Activated naive CD4-positive, alpha-beta T cell treated with anti-CD3 and anti-CD28 coated beads, Interleukin-2, amount 10 ng/mL, durations not matched to agents 7 days and 5 days (primary cell): Measurements from ENCODE around the gene TSHZ2.
"Not testable (repeated sequence)": the region's sequence is repeated elsewhere in the genome, so short reads cannot be mapped to it uniquely, and the experiment has no call there.

Experiments
- CTCF ChIA-PET: fragments of 350-600 bp; sonication (Branson Sonifier 250); formaldehyde crosslinking; loops from one replicate; lab custom pipeline; 2021; ENCODE audit warnings: antibody characterized with exemption; lab: Charles Lee
- DNase-seq: peaks from one replicate; pipeline ENCODE4 v3.0.0-alpha.2; 2020
- H3K27ac Mint-ChIP-seq: one replicate; pipeline ENCODE4 v1.8.0; 2021; ENCODE audit warnings: mild to moderate bottlenecking, moderate library complexity, mixed read lengths
- H3K27me3 Mint-ChIP-seq: one replicate; pipeline ENCODE4 v1.8.0; 2021; ENCODE audit warnings: mild to moderate bottlenecking, mixed read lengths
- H3K36me3 Mint-ChIP-seq: one replicate; pipeline ENCODE4 v1.8.0; 2021; ENCODE audit warnings: mixed read lengths
- H3K4me1 Mint-ChIP-seq: one replicate; pipeline ENCODE4 v1.8.0; 2021; ENCODE audit warnings: mixed read lengths
- H3K4me3 Mint-ChIP-seq: one replicate; pipeline ENCODE4 v1.8.0; 2021; ENCODE audit warnings: mild to moderate bottlenecking, moderate library complexity, mixed read lengths
- H3K9me3 Mint-ChIP-seq: one replicate; pipeline ENCODE4 v1.8.0; 2021; ENCODE audit warnings: mixed read lengths

The TSHZ2 gene

GRCh38 chr20:53535878-53536277 is 563.7 kb downstream of the TSHZ2 start:
- Mint-ChIP-seq H3K9me3 (no peaks in the 10 kb centered on the region), H3K27ac (no peak overlapping the region), H3K4me3 (no peak overlapping the region), H3K36me3 (no peaks in the 10 kb centered on the region), H3K27me3 (peaks cover 8% of the 10 kb centered on the region), H3K4me1 (no peaks in the 10 kb centered on the region)
- CTCF ChIA-PET, result no interaction called here
- DNase-seq, result no peak

- H3K27ac Mint-ChIP-seq, CTCF ChIA-PET, H3K4me1 Mint-ChIP-seq, DNase-seq, H3K27me3 Mint-ChIP-seq, H3K9me3 Mint-ChIP-seq, H3K4me3 Mint-ChIP-seq, H3K36me3 Mint-ChIP-seq: not testable (repeated sequence)
Observed at GRCh38 chr20:53536382-53536781, 564.2 kb downstream of the TSHZ2 start.

- Mint-ChIP-seq H3K27me3 (no peaks in the 10 kb centered on the region), H3K36me3 (no peaks in the 10 kb centered on the region), H3K4me1 (no peaks in the 10 kb centered on the region), H3K4me3 (no peak overlapping the region), H3K27ac (no peak overlapping the region), H3K9me3 (no peaks in the 10 kb centered on the region)
- CTCF ChIA-PET, result interaction anchor here (1.2 to 2.4 kb wide), 2 partner anchors 9 to 12 kb away, joined by 3 to 8 read pairs; no protein-coding TSS in a partner anchor
- DNase-seq, result no peak
Observed at GRCh38 chr20:53539516-53539915, 567.4 kb downstream of the TSHZ2 start.
